ENCODE data around the gene CENPW. TPM values are rescaled to one million over a fixed set of nuclear protein-coding genes. Genes with fewer than 3 reads are reported as not detected.

Gene CENPW
- total and polyA plus RNA-seq, 4 donors, result 0.63 to 10.3 (median 4.4) TPM

DNA sequence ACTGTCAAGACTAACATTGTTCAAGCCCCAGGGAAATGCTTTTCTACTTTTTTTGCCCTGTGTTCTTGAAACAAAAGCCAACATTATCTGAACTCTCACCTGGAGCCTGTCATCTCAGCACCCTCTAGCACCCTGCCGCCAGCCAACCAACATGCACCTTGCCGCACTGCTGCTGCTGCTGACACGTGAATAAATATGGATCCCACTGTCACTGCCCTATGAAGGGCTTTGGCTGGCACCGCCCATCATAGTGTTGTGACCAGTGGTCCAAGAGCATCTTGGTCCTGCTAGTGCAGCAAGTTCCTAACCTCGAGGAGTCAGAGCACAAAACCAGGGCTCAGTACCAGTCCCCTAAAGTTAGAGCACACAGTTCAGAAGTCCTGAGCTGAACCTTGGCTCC is 41.6 kb downstream of the CENPW start:
- Histone ChIP-seq H3K27ac (ENCODE audit: low read depth in 1 of 2, low read length in 1 of 2) (no peak overlapping the region), H3K27me3 (ENCODE audit: control insufficient read depth in 3 of 3, insufficient read depth in 3 of 3, low read length in 2 of 3) (no peaks in the 10 kb centered on the region), H3K9ac (ENCODE audit: insufficient read depth in 1 of 2, low read length in 2 of 2) (no peak overlapping the region), H3K9me3 (ENCODE audit: control insufficient read depth in 4 of 4, insufficient read depth in 3 of 4, low read length in 3 of 4) (peaks cover 0 to 8% (median 3%) of the 10 kb centered on the region in 4 donors), H3K4me3 (no peak overlapping the region), H3K4me1 (ENCODE audit: control insufficient read depth in 5 of 5, insufficient read depth in 5 of 5, low read length in 5 of 5) (no peaks in the 10 kb centered on the region), H3K36me3 (ENCODE audit: control insufficient read depth in 4 of 4, insufficient read depth in 4 of 4, low read length in 4 of 4) (no peaks in the 10 kb centered on the region)
- ATAC-seq (ENCODE audit: insufficient read depth, low FRiP score), result no peak
- TF ChIP-seq, protein P1, sequence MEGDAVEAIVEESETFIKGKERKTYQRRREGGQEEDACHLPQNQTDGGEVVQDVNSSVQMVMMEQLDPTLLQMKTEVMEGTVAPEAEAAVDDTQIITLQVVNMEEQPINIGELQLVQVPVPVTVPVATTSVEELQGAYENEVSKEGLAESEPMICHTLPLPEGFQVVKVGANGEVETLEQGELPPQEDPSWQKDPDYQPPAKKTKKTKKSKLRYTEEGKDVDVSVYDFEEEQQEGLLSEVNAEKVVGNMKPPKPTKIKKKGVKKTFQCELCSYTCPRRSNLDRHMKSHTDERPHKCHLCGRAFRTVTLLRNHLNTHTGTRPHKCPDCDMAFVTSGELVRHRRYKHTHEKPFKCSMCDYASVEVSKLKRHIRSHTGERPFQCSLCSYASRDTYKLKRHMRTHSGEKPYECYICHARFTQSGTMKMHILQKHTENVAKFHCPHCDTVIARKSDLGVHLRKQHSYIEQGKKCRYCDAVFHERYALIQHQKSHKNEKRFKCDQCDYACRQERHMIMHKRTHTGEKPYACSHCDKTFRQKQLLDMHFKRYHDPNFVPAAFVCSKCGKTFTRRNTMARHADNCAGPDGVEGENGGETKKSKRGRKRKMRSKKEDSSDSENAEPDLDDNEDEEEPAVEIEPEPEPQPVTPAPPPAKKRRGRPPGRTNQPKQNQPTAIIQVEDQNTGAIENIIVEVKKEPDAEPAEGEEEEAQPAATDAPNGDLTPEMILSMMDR (IDR thresholded peaks at IDR 0.05; ENCODE audit: control extremely low read depth, extremely low read depth), result no peak
- WGBS, 2 donors, result 97% methylated on average over 5 of the region's 5 CpGs
- no peak for DNase-seq

DNA sequence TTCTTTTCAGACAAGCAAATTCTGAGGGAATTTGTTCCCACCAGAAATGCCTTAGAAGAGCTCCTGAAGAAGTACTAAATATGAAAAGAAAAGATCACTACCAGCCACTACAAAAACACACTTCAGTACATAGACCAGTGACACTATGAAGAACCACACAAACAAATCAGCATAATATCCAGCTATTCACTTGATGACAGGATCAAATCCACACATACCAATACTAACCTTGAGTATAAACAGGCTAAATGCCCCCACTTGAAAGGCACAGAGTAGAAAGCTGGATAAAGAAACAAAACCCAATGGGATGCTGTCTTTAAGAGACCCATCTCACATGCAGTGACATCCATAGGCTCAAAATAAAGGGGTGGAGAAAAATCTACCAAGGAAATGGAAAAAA is 43.3 kb downstream of the CENPW start:
- Histone ChIP-seq H3K27me3 (ENCODE audit: control insufficient read depth in 3 of 3, insufficient read depth in 3 of 3, low read length in 2 of 3) (no peaks in the 10 kb centered on the region), H3K36me3 (ENCODE audit: control insufficient read depth in 4 of 4, insufficient read depth in 4 of 4, low read length in 4 of 4) (no peaks in the 10 kb centered on the region), H3K9me3 (ENCODE audit: control insufficient read depth in 4 of 4, insufficient read depth in 3 of 4, low read length in 3 of 4) (peaks cover 0 to 8% (median 3%) of the 10 kb centered on the region in 4 donors), H3K4me3 (no peak overlapping the region), H3K9ac (ENCODE audit: insufficient read depth in 1 of 2, low read length in 2 of 2) (no peak overlapping the region), H3K27ac (ENCODE audit: low read depth in 1 of 2, low read length in 1 of 2) (no peak overlapping the region), H3K4me1 (ENCODE audit: control insufficient read depth in 5 of 5, insufficient read depth in 5 of 5, low read length in 5 of 5) (peaks cover 0 to 8% (median 0%) of the 10 kb centered on the region in 5 donors)
- no peak for DNase-seq
- no peak for ATAC-seq (ENCODE audit: insufficient read depth, low FRiP score)
- TF ChIP-seq, protein P1 (IDR thresholded peaks at IDR 0.05; ENCODE audit: control extremely low read depth, extremely low read depth), result no peak

DNA sequence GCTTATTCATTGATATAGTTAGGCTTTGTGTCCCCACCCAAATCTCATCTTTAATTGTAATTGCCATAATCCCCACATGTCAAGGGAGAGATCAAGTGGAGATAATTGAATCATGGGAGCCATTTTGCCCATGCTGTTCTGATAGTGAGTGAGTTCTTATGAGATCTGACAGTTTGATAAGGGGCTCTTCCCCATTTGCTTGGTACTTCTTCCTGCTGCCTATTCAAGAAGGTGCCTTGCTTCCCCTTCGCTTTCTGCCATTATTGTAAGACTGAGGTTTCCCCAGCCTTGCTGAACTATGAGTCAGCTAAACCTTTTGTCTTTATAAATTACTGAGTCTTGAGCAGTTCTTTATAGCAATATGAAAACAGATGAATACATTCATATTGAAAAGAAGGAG is 45.6 kb downstream of the CENPW start:
- Histone ChIP-seq H3K9ac (ENCODE audit: insufficient read depth in 1 of 2, low read length in 2 of 2) (no peak overlapping the region), H3K27ac (ENCODE audit: low read depth in 1 of 2, low read length in 1 of 2) (no peak overlapping the region), H3K9me3 (ENCODE audit: control insufficient read depth in 4 of 4, insufficient read depth in 3 of 4, low read length in 3 of 4) (peaks cover 0 to 8% (median 3%) of the 10 kb centered on the region in 4 donors), H3K36me3 (ENCODE audit: control insufficient read depth in 4 of 4, insufficient read depth in 4 of 4, low read length in 4 of 4) (no peaks in the 10 kb centered on the region), H3K4me3 (no peak overlapping the region), H3K27me3 (ENCODE audit: control insufficient read depth in 3 of 3, insufficient read depth in 3 of 3, low read length in 2 of 3) (no peaks in the 10 kb centered on the region), H3K4me1 (ENCODE audit: control insufficient read depth in 5 of 5, insufficient read depth in 5 of 5, low read length in 5 of 5) (peaks cover 0 to 9% (median 0%) of the 10 kb centered on the region in 5 donors)
- WGBS, 2 donors, result 93 to 95% methylated on average over 1 of the region's 1 CpG
- ATAC-seq (ENCODE audit: insufficient read depth, low FRiP score) (no peak), DNase-seq (no peak)
- TF ChIP-seq, protein P1 (IDR thresholded peaks at IDR 0.05; ENCODE audit: control extremely low read depth, extremely low read depth), result no peak

DNA sequence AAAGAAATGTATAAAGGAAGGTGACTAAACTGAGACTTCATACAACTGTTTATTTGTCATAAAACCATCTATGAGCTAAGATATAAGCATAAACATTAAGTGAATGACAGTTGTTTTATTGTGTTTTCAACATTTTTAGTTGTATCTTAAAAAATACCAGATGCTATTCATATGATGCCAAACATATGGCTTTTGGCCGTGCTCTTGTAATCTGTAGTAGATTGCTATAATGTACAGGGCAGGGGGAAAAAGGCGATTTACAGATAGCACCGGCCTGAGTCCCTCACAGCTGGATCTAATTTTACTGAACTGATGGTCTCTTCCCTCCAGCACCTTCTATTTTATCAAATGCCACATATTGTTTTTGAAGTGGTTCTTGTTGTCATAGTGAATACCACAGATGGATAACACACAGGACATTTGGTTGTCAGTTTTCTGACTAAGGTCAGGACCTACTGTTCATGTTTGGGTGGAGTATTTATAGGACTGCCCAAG is 48.2 kb downstream of the CENPW start:
- H3K4me1 ChIP-seq (ENCODE audit: control insufficient read depth in 5 of 5, insufficient read depth in 5 of 5, low read length in 5 of 5), result peaks cover 0 to 9% (median 0%) of the 10 kb centered on the region in 5 donors
- TF ChIP-seq, protein P1 (IDR thresholded peaks at IDR 0.05; ENCODE audit: control extremely low read depth, extremely low read depth), result no peak
- peaks cover 0 to 8% (median 1%) of the 10 kb centered on the region in 4 donors for H3K9me3 ChIP-seq (ENCODE audit: control insufficient read depth in 4 of 4, insufficient read depth in 3 of 4, low read length in 3 of 4)
- H3K36me3 ChIP-seq (ENCODE audit: control insufficient read depth in 4 of 4, insufficient read depth in 4 of 4, low read length in 4 of 4), result no peaks in the 10 kb centered on the region
- H3K27ac ChIP-seq (ENCODE audit: low read depth in 1 of 2, low read length in 1 of 2), result no peak overlapping the region
- peak in 2 of 3 donors; percentile 65 to 76 for DNase-seq
- WGBS, 2 donors, result 62 to 77% methylated on average over 3 of the region's 3 CpGs
- H3K9ac ChIP-seq (ENCODE audit: insufficient read depth in 1 of 2, low read length in 2 of 2), result no peak overlapping the region
- no peak overlapping the region for H3K4me3 ChIP-seq
- H3K27me3 ChIP-seq (ENCODE audit: control insufficient read depth in 3 of 3, insufficient read depth in 3 of 3, low read length in 2 of 3), result no peaks in the 10 kb centered on the region
- no peak for ATAC-seq (ENCODE audit: insufficient read depth, low FRiP score)

Measured in lung (tissue), 12 donors.